Thoracic aorta (tissue), 2 donors: ENCODE measurements around the gene IMPG2. TPM values are rescaled to one million over a fixed set of nuclear protein-coding genes. Genes with fewer than 3 reads are reported as not detected.

Experiments
- ATAC-seq: fragments of 150-250 bp; one replicate; pipeline ENCODE4 v1.8.0; 2017; ENCODE audit warnings: low read depth; ENCODE audit not compliant: insufficient number of reproducible peaks, low FRiP score
- DNase-seq: peaks from one replicate; pipeline ENCODE4 v3.0.0-alpha.2; 2020; ENCODE audit warnings: low spot score
- H3K27ac ChIP-seq, 2 donors: fragments of 200-600 bp; sonication (generic); 1 replicate in 1 of 2; 2 replicates in 1 of 2; pipeline ENCODE4 v1.5.1; 2016; ENCODE audit warnings: mild to moderate bottlenecking in 2 of 2, moderate library complexity in 2 of 2
- H3K27me3 ChIP-seq: fragments of 200-600 bp; sonication (generic); replicated peaks from 2 replicates; pipeline ENCODE4 v1.6.0; 2016; ENCODE audit warnings: mild to moderate bottlenecking; ENCODE audit not compliant: insufficient read depth
- H3K36me3 ChIP-seq: fragments of 200-600 bp; sonication (generic); one replicate; pipeline ENCODE4 v1.5.1; 2016
- H3K4me1 ChIP-seq, 2 donors: fragments of 200-600 bp; sonication (generic); 1 replicate in 1 of 2; 2 replicates in 1 of 2; pipeline versions ENCODE4 v1.5.1 to v1.6.0; 2016; ENCODE audit warnings: low read depth in 2 of 2, mild to moderate bottlenecking in 1 of 2; ENCODE audit not compliant: control insufficient read depth in 1 of 2
- H3K4me3 ChIP-seq: fragments of 200-600 bp; sonication (generic); 2 replicates; pipeline ENCODE4 v1.5.1; 2016; ENCODE audit warnings: mild to moderate bottlenecking
- H3K9me3 ChIP-seq: fragments of 200-600 bp; sonication (generic); 2 replicates; pipeline ENCODE4 v1.5.1; 2016
- total RNA-seq, 2 donors: library from RNA; depleted of rRNA; stranded (reverse); fragments of >200 nt; gene quantifications; one replicate each; pipeline versions ENCODE4 v1.1.0 to v1.2.3, GENCODE V29; 2016
- TF ChIP-seq, protein P1 (sequence below): fragments of 200-600 bp; sonication (generic); IDR thresholded peaks from one replicate; pipeline ENCODE4 v1.5.1; 2019; ENCODE audit warnings: antibody characterized with exemption

IMPG2 gene
- total RNA-seq, 2 donors from 2014 or later, result 0.21 to 0.81 TPM

DNA sequence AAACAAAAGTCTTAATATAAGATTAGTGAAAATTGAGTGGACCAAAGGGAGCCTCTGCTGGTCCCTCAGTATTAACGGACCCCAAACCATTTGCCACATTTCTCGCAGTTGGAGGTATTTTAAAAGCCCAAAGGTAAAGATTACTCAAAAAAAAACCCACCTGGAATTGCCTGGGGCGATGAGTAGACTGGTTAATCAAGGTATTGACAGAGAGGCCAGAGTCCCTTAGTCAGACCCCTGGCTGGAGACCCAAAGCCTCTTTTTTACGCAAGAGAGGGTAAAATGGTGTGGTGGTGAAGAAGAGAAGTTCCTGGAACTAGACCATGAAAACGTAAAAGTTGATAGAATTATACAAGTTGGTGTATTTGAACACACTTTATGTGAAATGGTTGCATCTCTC lies 137.2 kb downstream of the IMPG2 start:
- DNase-seq (no peak), ATAC-seq (no peak)
- Histone ChIP-seq H3K9me3 (no peaks in the 10 kb centered on the region), H3K4me1 (no peaks in the 10 kb centered on the region), H3K4me3 (no peak overlapping the region), H3K27ac (no peak overlapping the region), H3K27me3 (no peaks in the 10 kb centered on the region), H3K36me3 (no peaks in the 10 kb centered on the region)
- TF ChIP-seq, protein P1, sequence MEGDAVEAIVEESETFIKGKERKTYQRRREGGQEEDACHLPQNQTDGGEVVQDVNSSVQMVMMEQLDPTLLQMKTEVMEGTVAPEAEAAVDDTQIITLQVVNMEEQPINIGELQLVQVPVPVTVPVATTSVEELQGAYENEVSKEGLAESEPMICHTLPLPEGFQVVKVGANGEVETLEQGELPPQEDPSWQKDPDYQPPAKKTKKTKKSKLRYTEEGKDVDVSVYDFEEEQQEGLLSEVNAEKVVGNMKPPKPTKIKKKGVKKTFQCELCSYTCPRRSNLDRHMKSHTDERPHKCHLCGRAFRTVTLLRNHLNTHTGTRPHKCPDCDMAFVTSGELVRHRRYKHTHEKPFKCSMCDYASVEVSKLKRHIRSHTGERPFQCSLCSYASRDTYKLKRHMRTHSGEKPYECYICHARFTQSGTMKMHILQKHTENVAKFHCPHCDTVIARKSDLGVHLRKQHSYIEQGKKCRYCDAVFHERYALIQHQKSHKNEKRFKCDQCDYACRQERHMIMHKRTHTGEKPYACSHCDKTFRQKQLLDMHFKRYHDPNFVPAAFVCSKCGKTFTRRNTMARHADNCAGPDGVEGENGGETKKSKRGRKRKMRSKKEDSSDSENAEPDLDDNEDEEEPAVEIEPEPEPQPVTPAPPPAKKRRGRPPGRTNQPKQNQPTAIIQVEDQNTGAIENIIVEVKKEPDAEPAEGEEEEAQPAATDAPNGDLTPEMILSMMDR, result no peak

DNA sequence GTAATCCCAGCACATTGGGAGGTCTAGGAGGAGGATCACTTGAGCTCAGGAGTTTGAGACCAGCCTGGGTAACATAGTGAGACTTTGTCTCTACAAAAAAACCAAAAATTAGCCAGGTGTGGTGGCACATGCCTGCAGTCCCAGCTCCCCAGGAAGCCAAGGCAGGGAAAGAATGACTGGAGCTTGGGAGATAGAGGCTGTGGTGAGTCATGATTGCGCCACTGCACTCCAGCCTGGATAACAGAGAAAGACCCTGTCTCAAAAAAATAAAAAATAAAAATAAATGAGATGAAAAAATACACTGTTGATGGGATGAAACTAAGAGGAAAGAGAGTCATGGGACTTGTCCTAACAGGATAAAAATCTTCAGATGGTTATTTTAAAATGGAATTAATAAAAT lies 137.6 kb downstream of the IMPG2 start:
- TF ChIP-seq, protein P1, result no peak
- DNase-seq, result no peak
- no peaks in the 10 kb centered on the region for H3K9me3 ChIP-seq
- ATAC-seq, result no peak
- no peak overlapping the region for H3K4me3 ChIP-seq
- no peaks in the 10 kb centered on the region for H3K4me1 ChIP-seq
- H3K27me3 ChIP-seq, result no peaks in the 10 kb centered on the region
- no peak overlapping the region for H3K27ac ChIP-seq
- no peaks in the 10 kb centered on the region for H3K36me3 ChIP-seq

DNA sequence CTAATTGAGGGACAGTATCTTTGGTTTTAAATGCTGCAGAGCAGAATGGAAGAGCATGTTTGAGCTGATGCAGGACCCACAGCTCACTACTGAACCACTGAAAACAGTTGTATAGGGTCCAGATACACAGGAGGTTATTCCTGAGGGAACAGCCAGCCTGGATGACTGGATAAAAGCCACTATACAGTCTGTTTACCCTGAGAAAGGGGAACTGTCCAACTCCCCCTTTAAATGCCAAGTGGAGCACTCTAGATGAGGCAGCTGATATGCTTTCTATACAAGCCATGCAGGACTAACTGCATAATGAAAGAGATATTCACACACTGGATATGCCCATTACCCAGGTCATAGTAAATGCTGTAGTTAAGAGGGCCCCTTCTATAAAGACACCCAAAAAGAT lies 138.6 kb downstream of the IMPG2 start:
- DNase-seq (no peak), ATAC-seq (no peak)
- Histone ChIP-seq H3K27ac (no peak overlapping the region), H3K4me3 (no peak overlapping the region), H3K27me3 (no peaks in the 10 kb centered on the region), H3K4me1 (no peaks in the 10 kb centered on the region), H3K9me3 (no peaks in the 10 kb centered on the region), H3K36me3 (no peaks in the 10 kb centered on the region)
- TF ChIP-seq, protein P1, result no peak

DNA sequence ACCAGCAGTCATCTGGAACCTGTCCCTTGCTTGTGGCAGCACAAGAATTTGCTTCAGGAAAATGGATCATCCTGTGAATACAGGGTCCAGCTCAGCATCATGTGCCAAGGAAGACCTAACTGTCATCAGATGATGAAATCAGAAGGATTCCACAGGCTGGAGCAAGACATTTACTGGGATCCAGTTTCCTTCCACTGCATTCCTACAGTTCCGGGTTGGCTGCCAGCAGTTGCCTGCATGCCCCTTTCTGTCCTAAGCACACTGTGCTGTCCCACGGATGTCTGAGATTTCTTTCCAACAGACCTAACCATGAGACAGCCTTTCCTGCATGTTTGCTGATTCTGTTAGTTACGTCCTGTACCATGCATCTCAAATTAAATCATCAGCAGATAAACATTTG lies 140.7 kb downstream of the IMPG2 start:
- no peak for ATAC-seq
- no peaks in the 10 kb centered on the region for H3K36me3 ChIP-seq
- no peaks in the 10 kb centered on the region for H3K9me3 ChIP-seq
- TF ChIP-seq, protein P1, result no peak
- H3K27me3 ChIP-seq, result no peaks in the 10 kb centered on the region
- H3K4me1 ChIP-seq, result no peaks in the 10 kb centered on the region
- no peak overlapping the region for H3K27ac ChIP-seq
- no peak overlapping the region for H3K4me3 ChIP-seq
- no peak for DNase-seq

DNA sequence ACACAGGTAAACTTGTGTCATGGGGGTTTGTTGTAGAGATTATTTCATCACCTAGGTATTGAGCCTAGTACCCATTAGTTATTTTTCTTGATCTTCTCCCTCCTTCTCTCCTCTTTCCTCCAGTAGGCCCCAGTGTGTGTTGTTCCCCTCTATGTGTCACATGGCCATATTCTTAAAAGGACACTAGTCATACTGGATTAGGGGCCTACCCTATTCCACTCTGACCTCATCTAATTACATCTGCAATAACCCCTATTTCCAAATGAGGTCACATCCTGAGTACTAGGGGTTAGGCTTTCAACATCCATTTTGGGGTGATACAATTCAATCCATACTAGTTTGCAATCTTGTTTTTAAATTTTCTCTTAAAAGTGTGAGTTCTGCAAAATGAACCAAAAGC lies 142.8 kb downstream of the IMPG2 start:
- Histone ChIP-seq H3K9me3 (no peaks in the 10 kb centered on the region), H3K4me3 (no peak overlapping the region), H3K27ac (no peak overlapping the region), H3K4me1 (no peaks in the 10 kb centered on the region), H3K27me3 (no peaks in the 10 kb centered on the region), H3K36me3 (no peaks in the 10 kb centered on the region)
- ATAC-seq (no peak), DNase-seq (no peak)
- TF ChIP-seq, protein P1, result no peak

Other genes with a start within 250 kb of the IMPG2 start
- 10 to 100 TPM; 23.7 to 55.1 TPM for gene SENP7, start 192.6 kb upstream of the IMPG2 start, total RNA-seq
- 10 to 100 TPM; 11.6 to 20.5 TPM for gene TRMT10C, start 241.3 kb upstream of the IMPG2 start, total RNA-seq